Measurements from ENCODE around the gene CELSR1.

Gene CELSR1

GRCh38 chr22:46394622-46395021 is 142.8 kb downstream of the CELSR1 start:
- no peak for DNase-seq (ENCODE audit: low read depth)

DNA sequence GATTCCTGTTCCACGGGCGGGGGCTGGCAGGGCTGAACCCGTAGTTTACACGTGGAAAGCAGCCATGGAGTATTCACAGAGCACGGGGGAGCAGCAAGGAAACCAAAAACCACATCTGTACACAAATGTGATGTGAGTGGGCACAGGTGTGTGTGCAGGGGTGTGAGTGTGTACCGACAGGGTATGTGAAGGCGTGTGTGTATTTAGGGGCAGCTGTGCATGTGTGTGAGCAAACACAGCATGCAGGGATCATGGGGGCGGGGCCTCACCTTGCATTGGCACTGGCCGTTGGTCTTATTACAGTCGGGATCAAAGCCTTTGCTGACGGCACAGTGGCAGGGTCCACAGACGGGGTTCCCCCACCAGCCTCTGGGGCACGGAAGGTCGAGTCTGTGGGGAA is 143.5 kb downstream of the CELSR1 start:
- DNase-seq (ENCODE audit: low read depth): no peak

DNA sequence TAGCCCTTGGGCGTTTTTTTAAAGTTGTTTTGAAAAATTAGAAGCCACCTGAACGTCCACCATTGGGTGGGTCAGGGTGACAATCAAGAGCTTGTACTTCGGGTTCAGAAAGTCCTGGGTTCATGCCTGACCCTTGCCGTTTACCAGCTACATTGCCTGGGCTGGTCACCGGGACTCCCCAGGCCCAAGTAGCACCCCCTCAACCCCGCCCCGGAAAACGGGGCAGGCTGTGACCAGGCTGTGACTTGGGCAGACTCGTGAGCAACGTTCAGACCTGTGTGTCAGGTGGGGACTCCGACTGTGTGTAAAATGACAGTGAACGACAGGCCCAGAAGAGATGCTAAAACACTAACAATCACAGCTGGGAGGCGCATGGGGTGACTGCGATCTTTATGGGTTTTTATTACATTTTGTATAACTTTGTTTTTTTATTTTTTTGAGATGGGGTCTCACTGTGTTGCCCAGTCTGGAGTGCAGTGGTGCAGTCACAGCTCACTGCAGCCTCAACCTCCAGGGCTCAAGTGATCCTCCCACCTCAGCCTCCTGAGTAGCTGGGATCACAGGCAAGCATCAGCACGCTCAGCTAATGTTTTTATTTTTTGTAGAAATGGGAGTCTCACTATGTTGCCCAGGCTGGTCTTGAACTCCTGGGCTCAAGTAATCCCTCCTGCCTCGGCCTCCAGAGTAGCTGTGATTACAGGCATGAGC is 145.1 kb downstream of the CELSR1 start:
- DNase-seq (ENCODE audit: low read depth): no peak

GRCh38 chr22:46391486-46392136 is 145.8 kb downstream of the CELSR1 start:
- DNase-seq (ENCODE audit: low read depth): no peak

GRCh38 chr22:46390652-46391301 is 146.6 kb downstream of the CELSR1 start:
- no peak for DNase-seq (ENCODE audit: low read depth)

- no peak for DNase-seq (ENCODE audit: low read depth)
These were observed 147.2 kb downstream of the CELSR1 start for GRCh38 chr22:46390105-46390651.

DNA sequence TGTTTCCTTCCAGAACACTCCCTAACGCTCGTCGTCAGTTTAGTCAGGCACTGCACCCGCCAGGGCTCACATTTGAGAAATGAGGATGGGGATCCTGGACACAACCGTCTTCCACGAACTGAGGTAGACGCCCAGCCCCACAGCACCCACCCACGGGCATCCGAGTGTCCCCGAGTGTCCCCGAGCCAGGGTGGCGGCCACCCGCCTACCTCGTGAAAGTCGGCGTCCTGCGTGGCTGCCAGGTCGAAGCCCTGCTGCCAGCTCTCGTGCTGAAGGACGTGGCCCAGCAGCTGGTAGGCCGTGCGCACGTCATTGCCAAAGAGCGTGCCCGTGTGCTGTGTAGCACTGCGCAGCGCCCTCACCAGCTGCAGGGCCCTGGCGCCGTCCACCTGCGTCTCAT is 148.3 kb downstream of the CELSR1 start:
- DNase-seq (ENCODE audit: low read depth): no peak

GRCh38 chr22:46388647-46389046 is 148.8 kb downstream of the CELSR1 start:
- no peak for DNase-seq (ENCODE audit: low read depth)

DNA sequence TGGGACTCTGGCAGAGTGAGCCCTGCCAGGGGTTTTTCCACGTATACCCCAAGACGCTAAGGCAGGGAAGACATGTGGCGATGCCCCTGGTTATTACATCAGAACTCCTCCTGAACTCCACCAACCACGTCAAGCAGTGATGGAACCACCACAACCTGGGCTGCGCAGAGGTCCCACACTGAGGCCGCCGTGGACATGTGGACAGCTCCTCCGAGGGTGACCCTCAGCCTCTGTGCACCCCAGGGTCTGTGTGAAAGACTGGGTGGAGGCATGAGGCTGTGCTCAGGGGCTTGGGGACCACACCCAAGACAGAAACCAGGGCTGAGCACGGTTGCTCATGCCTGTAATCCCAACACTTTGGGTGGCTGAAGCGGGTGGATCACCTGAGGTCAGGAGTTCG is 149.7 kb downstream of the CELSR1 start:
- no peak for DNase-seq (ENCODE audit: low read depth)

- no peak for DNase-seq (ENCODE audit: low read depth)
These were observed 151.1 kb downstream of the CELSR1 start for GRCh38 chr22:46386312-46386711.

GRCh38 chr22:46382524-46382923 is 154.9 kb downstream of the CELSR1 start:
- no peak for DNase-seq (ENCODE audit: low read depth)

DNA sequence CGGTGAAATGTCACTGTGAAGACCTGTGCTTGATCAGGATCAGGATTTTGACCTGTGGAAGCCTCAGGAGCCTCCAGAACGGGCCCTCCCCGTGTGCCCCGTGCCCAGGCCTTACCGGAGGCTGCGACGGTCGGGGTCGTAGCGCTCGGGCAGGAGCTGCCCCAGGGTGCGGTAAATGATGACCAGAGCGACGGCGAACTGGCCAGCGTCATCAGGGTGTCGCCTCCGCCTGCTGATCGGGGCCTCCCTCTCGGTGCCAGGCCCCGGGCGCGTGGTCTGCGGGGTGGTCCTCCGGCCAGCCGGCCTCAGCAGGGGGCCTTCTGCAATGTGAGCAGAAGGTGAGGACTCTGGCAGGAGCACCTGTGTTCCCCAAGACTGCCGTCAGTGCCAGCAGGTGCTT is 155.7 kb downstream of the CELSR1 start:
- no peak for DNase-seq (ENCODE audit: low read depth)

- DNase-seq (ENCODE audit: low read depth): no peak
These were observed 156.3 kb downstream of the CELSR1 start for GRCh38 chr22:46381142-46381541.

DNA sequence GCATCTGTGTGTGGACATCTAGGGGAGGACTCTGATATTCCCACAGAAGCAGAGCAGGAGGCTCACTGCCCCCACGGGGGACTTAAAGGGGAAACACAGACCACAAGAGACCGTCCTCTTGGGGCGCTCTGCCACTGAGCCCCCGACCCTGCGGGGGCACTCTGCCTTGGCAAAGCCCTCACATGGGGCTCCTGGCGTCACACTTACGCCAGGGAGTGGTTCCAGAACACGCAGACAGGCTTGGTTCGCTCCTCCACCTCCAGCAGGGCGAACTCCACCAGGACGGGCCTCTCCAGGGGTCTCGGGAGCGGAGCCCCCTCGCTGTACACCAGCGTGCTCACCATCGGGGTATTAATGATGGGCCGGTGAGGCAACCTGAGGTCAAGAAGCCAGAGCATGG is 156.8 kb downstream of the CELSR1 start:
- no peak for DNase-seq (ENCODE audit: low read depth)

DNA sequence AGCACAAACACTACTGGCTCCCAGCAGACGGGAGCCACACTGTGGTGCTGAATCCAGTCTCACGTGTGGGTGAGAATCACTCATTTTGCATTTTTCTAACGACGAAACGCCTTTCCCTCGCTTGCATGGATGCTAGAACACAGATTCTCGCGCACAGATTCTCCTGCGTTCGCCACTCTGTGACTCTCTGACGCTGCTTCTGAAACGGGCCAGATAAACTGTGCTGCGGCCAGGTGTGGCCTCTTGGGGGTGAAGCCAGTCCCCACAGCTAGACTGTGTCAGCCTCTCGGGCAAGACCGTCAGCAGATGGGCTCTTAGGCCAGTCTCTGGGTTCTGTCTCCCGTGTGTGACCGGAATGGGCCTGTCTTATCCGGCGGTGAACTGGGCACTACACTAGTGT is 157.4 kb downstream of the CELSR1 start:
- DNase-seq (ENCODE audit: low read depth): no peak

DNA sequence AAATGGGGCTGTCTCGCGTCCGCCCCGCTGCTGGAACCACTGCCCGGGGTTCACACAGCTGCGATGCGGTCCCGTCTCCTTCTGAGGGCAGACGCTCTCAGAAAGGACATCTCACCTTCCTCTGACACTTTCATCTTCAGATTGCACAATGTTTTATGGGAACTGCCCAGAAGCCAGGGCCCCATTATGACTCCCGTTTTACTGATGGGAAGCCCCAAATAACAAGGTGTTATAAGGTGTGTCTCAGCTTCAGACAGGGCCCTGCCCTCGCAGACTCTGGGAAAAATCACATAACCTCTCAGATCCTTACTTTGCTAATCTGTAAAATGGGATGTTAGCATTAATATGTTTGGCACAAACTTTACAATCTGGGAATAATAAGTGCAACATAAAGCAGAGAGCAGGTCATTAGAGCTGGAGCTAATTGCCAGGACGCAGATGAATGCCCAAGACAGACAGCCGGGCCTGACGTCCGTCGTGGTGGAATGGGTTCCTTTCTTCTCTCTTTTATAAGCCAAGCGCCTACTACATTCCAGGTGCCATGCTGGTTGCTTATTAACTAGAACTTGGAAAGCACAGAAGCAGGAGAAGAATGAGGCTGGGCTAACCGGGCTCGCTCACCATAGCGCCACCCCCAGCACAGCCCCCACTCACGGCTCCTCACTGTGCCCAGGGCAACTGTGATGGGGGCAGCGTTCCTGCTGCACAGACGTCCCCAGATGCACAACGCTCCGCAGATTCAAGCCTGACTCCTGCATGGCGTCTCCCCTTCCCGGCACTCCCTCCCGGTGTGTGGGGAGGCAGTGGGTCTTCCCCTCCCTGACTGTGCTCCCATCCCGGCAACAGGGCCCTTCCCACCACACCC is 158.1 kb downstream of the CELSR1 start:
- DNase-seq (ENCODE audit: low read depth): no peak

- no peak for DNase-seq (ENCODE audit: low read depth)
These were observed 158.9 kb downstream of the CELSR1 start for GRCh38 chr22:46378426-46379065.

- no peak for DNase-seq (ENCODE audit: low read depth)
These were observed 159.6 kb downstream of the CELSR1 start for GRCh38 chr22:46377525-46378425.

- no peak for DNase-seq (ENCODE audit: low read depth)
These were observed 160.4 kb downstream of the CELSR1 start for GRCh38 chr22:46376908-46377524.

GRCh38 chr22:46376111-46376510 is 161.3 kb downstream of the CELSR1 start:
- no peak for DNase-seq (ENCODE audit: low read depth)

Measured in activated T-cell treated with anti-CD3 and anti-CD28 coated beads for 24 hours (primary cell).